ENCODE measurements around the gene DTWD2.
"Not testable (repeated sequence)": the region's sequence is repeated elsewhere in the genome, so short reads cannot be mapped to it uniquely, and the experiment has no call there.

DTWD2 gene

GRCh38 chr5:118946138-118946800 lies 42.1 kb downstream of the DTWD2 start:
- no peak for DNase-seq

- no peak for DNase-seq
Measured at GRCh38 chr5:118937393-118938061, 50.8 kb downstream of the DTWD2 start.

- no peak for DNase-seq
Measured at GRCh38 chr5:118933703-118934102, 54.6 kb downstream of the DTWD2 start.

GRCh38 chr5:118931564-118931963 lies 56.8 kb downstream of the DTWD2 start:
- DNase-seq: no peak

GRCh38 chr5:118924006-118924389 lies 64.3 kb downstream of the DTWD2 start:
- no peak for DNase-seq

GRCh38 chr5:118923295-118924005 lies 64.9 kb downstream of the DTWD2 start:
- no peak for DNase-seq

- DNase-seq: no peak
Measured at GRCh38 chr5:118921866-118922265, 66.5 kb downstream of the DTWD2 start.

GRCh38 chr5:118919016-118919415 lies 69.3 kb downstream of the DTWD2 start:
- no peak for DNase-seq

- DNase-seq: no peak
Measured at GRCh38 chr5:118918232-118918631, 70.1 kb downstream of the DTWD2 start.

GRCh38 chr5:118907536-118907935 lies 80.8 kb downstream of the DTWD2 start:
- not testable (repeated sequence) for DNase-seq

- DNase-seq: no peak
Measured at GRCh38 chr5:118906947-118907346, 81.4 kb downstream of the DTWD2 start.

- no peak for DNase-seq
Measured at GRCh38 chr5:118905196-118905595, 83.2 kb downstream of the DTWD2 start.

- DNase-seq: no peak
Measured at GRCh38 chr5:118902656-118903438, 85.5 kb downstream of the DTWD2 start.

GRCh38 chr5:118894709-118895108 lies 93.6 kb downstream of the DTWD2 start:
- no peak for DNase-seq

- DNase-seq: no peak
Measured at GRCh38 chr5:118891252-118891651, 97.1 kb downstream of the DTWD2 start.

- no peak for DNase-seq
Measured at GRCh38 chr5:118889165-118889564, 99.2 kb downstream of the DTWD2 start.

GRCh38 chr5:118888556-118888955 lies 99.8 kb downstream of the DTWD2 start:
- DNase-seq: no peak

GRCh38 chr5:118883362-118883761 lies 105.0 kb downstream of the DTWD2 start:
- no peak for DNase-seq

- DNase-seq: no peak
Measured at GRCh38 chr5:118882666-118883065, 105.7 kb downstream of the DTWD2 start.

- DNase-seq: not testable (repeated sequence)
Measured at GRCh38 chr5:118876852-118877251, 111.5 kb downstream of the DTWD2 start.

GRCh38 chr5:118875131-118875530 lies 113.2 kb downstream of the DTWD2 start:
- no peak for DNase-seq

- DNase-seq: no peak
Measured at GRCh38 chr5:118873417-118873816, 114.9 kb downstream of the DTWD2 start.

- DNase-seq: no peak
Measured at GRCh38 chr5:118863345-118863744, 125.0 kb downstream of the DTWD2 start.

Measured in T1000 (cell line).